ENCODE data around the gene RAX. TPM values are rescaled to one million over a fixed set of nuclear protein-coding genes. Genes with fewer than 3 reads are reported as not detected.

Gene RAX
- not detected for total RNA-seq

DNA sequence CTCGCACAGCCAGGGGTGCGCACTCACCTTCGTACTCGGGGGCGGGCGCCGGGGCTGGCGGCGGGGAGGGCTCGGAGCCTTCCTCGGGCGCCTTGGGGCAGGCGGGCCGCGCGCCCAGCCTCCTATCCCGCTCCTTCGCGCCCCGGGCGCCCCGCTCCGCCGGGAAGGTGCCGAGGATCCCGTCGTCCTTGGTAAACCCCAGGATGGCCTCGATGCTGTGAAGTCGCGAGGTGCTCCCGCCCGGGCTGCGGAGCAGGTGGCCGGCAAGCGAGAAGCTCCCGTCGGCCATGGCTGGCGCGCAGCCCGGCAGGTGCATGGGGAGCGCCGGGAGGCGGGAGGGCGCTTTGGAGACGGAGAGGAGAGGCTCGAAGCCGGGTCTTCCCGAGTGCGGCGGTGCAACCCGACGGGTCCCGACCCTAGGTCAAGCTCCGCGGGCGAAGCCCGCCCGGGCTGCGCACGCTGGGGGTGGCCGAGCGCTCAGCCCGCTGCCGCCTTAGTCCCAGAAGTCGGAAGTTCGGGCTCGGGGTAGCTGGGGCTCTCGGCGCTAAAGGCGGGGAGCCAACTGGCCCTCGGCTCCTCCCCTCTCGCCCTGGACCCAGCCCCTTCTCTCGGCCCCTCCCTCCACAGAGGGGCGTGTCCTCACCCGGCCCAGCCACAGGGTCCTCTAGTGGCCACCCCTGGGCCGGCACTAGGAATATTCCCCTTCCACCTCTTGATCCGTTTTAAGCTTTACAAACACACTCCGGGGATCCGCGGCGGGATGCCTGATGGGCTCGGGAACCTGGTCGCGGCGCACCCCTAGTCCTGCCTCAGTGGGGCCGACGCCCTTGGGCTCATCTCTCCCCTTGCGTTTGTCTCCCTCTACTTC, at the start of gene RAX:
TSS of gene RAX (minus strand) at position 564 of the 868 bp plus-strand sequence. CDS start at position 316, 248 bp downstream.
- FAIRE-seq (no peak), DNase-seq (ENCODE audit: low spot score in 2 of 2) (peak in 1 of 2 donors; percentile 25)

DNA sequence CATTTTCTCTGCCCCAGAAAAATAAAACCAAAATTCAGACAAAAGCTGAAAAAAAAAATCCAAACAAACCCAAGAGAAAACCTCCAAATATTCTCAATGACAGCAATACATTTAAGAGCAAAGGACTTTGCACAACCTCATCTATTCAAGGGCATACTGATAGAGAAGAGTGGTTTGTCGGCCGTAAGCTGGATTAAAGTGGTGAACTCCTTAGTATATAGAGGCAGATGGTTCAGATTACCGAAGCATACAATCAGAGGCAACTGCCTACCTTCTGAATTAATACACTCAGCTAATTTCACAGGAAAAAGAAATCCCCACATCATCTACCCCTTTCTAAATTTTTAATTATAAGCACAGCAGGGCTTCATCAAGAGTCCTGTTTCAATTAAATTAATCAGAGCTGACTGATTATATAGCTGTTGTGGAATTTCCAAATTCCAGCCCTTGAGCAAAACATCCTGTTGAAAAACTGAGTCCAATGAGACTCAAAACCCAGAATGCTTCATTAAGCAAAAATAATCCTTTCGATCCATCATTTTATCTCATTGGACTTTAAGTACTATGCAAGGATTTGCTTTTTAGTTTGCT, 45.3 kb upstream of the RAX start, which contains the start of gene CPLX4:
TSS of gene CPLX4 (minus strand) at position 190 of the 591 bp plus-strand sequence. CDS start at position 3, 187 bp downstream.
- FAIRE-seq (no peak), DNase-seq (ENCODE audit: low spot score in 2 of 2) (no peak)

DNA sequence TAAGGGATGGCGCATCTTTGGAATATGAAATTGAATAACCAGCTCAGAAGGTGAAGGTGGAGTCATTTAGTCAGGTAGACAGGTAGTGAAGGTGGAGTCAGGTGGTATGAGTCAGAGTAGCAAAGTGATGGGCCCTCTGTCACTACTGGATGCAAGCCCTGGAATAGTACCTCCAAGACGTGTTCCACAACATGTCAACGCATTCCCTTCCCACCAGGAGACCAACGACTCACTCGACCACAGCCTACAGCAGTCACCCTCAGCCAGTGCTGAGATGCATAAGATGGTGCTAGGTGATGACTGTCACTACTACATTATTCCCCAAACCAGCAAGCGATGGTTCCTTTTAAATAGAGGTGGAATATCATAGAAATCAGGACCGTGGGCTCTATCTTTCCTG, 38.4 kb upstream of the RAX start:
- no peak for DNase-seq (ENCODE audit: low spot score in 2 of 2)
- FAIRE-seq = no peak

DNA sequence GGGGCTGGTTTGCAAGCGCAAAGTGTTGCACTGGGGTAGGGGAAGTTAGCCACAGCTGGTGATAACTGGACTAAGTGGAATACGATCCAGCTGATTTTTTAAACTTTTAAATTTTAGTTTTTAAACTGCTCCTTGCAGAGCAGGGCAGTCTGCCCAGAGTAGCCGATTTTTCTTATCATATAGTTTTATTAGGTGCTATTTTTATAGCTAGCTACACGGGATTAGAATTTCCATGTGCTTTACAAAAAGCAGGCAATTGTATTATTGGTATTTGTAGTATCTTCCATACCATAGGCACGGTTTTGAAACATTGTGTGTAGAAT, 35.6 kb upstream of the RAX start:
- FAIRE-seq (no peak), DNase-seq (ENCODE audit: low spot score in 2 of 2) (no peak)

DNA sequence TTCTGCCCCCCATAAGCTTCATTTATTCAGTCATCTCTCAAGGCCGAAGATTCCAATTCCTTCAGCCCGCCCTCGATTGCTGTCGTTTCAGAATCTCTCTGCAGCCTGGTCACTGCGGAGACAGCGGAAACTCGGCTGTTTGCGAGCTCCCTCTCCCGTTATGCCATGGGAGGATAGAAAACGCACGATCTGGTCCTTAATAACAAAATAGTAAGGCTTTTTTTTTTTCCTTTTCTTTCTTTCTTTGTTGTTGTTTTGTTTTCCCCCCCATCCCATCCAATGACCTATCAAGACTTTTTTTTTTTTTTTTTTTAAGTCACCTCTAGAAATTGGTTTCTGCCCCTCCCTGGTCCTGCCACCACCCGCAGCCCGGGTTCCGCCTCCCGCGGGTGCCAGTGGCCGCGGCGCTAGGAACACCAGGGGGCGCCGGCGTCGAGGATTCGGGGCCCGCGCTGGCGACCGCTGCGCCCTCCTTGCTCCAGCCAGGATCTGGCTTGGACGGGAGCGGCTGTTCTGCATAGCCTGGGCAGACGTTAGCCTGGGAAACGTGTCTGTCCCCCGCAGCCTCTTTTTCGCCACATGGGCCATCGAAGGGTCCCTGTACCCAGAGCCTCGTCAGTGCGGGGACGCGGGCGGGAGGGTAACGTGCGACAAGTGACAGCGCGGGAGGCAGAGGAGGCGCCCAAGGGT, 35.1 kb upstream of the RAX start:
- no peak for FAIRE-seq
- DNase-seq (ENCODE audit: low spot score in 2 of 2) = peak; percentile 52 to 73

DNA sequence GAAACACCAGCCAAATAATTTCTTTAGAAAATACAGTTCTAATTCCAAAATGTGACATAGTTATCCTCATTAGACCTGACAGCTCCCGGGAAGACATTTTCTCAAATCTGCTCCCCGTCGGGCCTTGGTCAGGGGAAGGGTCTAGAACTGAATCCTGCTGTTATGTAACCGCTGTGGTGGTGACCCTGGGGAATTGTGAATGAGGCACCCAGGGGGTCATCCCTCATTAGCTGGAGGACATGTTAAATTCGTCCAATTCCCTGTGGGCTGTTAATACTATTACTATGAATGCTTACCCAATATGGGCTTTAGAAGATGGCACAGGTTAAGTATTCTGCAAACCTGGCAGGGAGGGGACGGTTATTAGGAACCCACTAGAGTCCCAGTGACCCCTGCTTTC, 33.4 kb upstream of the RAX start:
- FAIRE-seq = no peak
- no peak for DNase-seq (ENCODE audit: low spot score in 2 of 2)

DNA sequence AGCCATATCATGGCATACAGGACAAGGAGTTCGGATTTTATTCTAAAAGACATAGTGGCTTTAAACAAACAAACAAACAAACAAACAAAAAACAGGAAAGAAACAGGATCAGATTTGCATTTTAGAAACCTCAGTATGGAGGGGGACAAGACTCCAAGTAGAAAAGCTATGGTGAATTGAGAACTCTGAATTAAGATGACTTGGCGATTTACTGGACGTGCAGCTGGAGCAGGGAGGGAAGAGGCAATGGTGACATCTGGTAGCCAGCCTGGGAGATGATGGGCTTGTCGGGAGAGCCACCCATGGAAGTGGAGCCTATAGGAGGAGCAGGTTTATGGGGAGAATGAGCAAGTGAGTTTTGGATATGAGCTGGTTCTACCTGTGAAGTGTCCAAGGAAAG, 32.0 kb upstream of the RAX start:
- FAIRE-seq (no peak), DNase-seq (ENCODE audit: low spot score in 2 of 2) (no peak)

DNA sequence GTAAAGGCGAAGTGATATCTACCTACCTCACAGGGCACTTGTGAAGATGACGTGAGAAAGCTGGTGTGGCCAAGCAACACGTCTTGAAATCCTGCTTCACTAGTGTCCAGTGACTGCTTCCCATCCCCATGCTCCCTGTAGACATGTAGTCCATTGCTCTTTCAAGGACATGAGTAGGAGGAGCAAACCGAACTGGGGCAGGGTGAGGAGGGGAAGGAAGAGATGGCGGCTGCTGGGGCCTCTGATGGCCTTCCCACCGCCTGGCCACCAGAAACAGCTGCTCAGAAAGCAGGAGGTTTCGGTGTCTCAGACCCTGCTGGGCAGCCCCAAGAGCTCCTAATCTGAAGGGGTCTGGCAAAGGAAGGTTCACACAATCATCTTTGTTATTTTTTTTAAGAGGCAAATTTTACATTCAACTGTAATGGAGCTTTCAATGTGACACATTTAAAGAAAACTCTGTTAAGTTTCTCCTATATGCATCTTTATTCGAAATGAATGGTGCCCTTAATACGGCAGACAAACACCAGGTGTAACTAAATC, 30.5 kb upstream of the RAX start:
- no peak for FAIRE-seq
- DNase-seq (ENCODE audit: low spot score in 2 of 2) = no peak

DNA sequence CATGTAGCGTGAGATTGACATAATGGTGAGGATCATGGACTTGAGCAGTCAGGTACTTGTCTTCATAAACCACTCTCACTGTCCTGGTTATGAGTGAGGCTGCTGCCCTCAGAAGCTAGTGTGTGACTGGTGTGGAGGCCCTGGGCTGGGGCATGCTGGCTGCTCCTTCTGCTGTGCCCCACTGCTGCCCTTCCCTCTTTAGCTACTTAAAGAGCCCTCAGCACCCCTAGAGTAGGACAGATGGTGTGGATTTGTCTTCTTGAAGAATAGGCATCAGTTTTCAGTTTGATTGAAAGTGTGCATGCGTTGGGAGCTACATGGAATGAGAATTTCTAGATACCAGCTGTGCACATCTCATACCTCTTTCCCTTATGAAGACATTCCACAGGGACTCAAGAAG, 29.8 kb upstream of the RAX start:
- DNase-seq (ENCODE audit: low spot score in 2 of 2) (no peak), FAIRE-seq (no peak)

DNA sequence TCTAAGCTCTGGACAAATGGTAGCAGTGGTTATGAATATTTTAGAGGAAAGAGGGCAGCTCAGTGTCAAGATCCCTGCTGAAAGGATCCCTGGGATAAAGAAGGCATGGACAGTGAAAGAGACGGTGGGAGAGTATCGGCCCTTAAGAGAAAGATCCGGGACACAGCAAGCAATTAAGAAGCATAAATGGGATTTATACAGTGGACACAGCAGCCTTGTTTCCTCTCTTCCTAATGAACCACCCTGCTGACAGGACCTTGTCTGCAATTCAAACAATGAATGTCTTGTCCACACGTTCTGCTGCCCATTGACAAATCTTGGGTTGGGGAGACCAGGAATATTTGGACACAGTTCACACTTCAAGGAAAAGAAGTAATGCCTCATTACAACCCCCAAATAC, 28.7 kb upstream of the RAX start:
- FAIRE-seq = no peak

DNA sequence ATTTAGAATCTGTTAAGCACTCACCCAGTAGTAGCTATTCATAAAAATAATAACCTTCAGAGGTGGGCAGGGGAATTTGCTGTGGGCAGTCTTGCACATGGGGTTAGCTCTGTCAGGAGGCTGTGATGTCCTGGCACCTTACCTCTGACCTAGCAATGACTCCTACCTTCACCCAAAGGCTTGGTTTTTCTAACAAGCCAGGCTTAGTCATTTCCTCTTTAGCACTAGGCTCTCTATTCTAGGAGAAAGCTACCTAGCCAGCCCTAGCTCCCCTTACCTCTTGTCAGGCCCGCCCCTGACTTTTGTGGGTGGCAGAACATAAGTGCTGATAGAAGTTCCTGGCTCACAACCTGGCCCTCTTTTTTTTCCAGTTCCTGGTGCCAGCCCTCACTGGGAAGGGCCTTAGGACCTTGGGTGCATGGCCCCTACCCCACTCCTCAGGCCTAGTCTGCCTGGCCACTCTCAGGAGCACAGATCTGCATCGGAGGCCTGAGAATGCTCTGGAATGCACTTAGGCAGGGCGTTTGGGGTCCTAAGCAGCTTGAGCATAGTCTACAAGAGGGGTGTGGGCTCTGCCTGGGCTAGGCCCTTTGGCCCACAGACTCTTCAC, 27.5 kb upstream of the RAX start:
- DNase-seq (ENCODE audit: low spot score in 2 of 2) (no peak), FAIRE-seq (no peak)

More for the DNA sequence above, 28.7 kb upstream of the RAX start:
- no peak for DNase-seq (ENCODE audit: low spot score in 2 of 2)

DNA sequence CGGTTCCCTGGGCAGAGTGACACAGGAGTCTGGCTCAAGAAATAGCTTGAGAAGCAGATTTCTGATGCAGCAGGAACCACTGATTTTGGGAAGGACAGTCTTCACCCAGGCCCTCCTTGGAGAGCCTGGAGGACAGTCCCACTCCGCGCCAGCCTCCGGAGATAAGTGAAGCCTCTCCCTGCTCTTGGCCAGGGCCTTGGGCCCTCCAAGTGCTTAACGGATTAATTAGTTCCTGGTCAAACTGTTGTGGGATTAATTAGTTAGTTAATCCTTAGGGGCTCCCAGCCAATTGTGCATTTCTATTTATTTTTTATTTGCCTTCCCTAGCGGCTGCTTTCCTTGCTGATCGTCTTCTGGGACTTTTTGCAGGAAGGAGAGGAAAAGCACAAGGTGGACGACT, 25.6 kb upstream of the RAX start:
- FAIRE-seq (no peak), DNase-seq (ENCODE audit: low spot score in 2 of 2) (no peak)

DNA sequence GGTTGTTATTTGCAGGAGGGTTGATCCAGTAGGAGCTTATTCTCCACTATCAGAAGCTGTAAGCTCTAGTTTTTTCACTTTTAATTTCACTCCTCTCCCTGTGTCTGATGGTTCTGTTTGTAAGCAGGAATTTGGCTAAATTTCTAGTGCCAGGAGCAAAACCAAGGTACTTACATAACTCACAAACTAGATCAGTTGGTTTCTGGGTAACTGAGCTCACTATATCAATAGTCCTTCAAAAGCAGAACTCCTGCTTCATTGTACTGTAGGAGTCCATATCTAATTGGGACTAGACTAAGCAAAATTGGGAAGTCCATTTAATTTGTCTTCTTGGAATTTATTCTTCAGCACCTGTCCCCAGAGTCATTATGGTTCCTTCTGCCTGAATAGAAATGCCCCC, 20.1 kb upstream of the RAX start:
- FAIRE-seq = no peak
- DNase-seq (ENCODE audit: low spot score in 2 of 2) = no peak

DNA sequence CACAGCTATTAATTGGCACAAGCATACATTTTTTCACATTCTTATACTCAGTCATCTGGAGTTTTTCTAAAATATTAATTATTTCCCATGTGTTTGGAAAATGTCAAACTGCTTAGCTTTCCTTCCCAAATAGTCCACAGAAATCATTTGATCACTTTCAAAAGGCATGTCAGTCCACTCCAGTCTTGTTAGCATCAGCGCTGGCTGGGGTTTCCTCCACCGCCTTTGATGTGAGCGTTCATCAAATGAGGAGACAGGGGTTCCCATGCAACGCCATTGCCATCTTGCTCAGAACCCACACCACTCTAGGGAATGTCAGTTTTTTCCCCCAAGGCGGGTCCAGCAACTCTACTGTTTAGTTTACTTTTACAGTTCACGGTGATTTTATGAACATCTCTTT, 13.1 kb upstream of the RAX start:
- FAIRE-seq (no peak), DNase-seq (ENCODE audit: low spot score in 2 of 2) (no peak)

DNA sequence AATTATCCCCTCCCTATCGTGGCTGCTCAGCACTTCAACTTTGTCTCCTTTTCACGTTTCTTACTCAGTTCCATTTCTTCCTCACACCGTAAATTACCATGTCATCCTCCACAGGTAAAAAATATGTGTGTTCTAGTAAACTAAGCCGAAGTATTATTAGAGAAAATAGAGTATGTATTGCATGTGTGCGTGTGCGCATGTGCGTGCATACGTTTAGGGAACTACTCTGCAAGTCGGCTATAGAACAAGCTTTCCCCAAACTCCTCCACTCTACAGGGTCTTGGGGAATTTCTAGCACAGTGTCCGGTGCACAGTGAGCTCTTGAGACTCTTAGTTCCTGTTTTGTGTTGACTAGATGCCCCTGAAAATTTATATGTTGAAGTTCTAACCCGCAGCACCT, 9.1 kb upstream of the RAX start:
- FAIRE-seq (no peak), DNase-seq (ENCODE audit: low spot score in 2 of 2) (no peak)

DNA sequence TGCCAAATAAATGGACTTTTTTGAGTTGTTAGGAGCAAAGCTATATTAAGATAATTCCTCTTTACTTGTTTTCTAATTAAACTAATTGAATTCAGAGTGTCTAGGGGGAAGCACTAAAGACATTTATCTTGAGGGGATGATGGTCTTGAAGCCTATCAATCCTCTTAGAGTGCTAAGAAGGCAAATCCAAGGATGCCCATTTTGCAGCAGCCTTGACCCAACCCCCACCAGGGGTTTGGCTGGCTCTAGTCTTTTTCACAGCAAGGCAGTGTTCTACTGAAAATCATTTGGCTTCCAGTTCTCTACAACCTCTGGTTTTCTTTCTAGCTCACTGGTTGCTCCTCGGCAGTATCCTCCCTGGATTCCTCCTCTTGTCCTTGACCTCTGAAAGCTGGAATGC, 6.5 kb upstream of the RAX start:
- FAIRE-seq = no peak

DNA sequence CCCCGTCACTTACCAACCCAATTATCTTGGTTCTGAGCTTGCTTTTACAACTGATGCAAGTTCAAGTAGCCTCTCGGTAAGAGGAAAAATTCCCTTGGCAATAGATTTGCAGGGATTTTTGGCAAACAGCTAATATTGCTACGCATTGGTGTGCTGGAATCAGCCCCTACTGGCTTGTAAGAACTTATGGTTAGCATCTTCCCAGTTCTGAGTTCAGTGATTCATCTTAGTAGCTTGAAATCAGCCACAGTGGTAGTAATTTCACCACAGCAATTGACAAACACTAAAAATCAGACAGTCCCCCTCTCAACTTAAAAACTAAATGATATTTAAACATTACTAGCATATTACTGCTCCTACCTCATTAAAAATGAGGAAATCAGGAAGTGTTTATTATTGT, 5.9 kb upstream of the RAX start:
- FAIRE-seq (no peak), DNase-seq (ENCODE audit: low spot score in 2 of 2) (no peak)

More for the DNA sequence above, 6.5 kb upstream of the RAX start:
- no peak for DNase-seq (ENCODE audit: low spot score in 2 of 2)

DNA sequence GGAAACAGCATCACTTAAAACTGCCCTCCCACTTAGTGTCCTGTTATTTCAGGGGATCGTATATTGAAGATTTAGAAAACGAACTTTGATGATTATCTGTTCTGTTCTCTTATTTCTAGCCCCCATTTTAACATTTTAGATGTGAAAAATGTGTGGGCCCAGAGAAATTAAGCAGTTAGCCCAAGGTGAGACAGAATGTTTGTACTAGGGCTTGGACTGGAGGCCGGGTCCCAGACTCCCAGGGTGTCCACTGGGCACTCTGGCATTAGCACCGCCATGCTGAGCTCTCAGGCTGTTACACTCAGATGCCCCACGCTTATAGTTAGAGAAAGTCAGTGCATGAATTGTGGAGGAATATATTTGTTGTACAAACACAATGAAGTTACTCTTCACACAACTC, 5.5 kb upstream of the RAX start:
- FAIRE-seq = no peak
- DNase-seq (ENCODE audit: low spot score in 2 of 2) = no peak

DNA sequence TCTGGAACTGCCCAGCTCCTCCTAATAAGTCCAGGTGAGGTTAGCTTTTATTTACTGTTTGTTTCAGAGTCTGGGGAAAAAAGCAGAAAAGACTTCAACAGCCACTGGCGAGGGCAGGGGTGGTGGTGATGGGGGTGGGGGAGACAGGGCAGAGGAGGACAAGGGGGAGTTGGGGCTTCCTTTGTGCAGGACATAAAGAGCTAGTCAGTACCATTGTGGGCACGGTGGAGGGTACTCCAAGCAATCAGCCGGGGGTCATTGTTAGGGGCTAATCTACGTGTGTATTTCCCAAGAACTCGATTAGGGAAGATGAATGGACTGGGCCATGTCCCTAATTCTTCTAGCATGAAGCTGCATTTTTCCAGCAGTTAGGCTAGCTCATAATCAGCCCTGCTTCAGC, 2.8 kb upstream of the RAX start:
- DNase-seq (ENCODE audit: low spot score in 2 of 2) (no peak), FAIRE-seq (no peak)

DNA sequence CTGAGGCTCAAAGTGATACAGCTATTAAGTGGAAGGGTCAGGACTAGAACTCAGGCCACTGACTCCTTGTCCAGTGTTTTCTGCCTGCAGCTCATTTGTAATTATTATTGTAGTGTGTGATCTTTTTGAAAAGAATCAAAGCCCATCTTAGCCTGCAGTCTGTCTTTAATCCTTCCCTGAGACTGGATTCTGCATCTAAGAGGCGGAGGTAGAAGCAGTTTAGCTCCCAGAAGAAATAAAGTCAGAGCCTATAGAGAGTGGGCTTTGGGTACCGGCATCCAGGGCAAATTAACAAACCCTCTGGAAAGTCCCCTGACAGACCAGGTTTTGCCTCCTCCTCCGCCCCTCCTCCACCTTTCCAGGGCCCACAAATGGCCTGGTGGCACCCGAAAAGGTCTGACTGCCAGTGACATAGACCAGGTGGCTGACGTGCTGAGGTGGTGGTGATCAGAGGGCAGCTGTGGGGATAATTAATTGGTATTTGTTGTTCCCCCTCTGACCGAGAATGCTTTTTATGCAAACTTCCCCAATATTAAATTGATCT, 2.2 kb upstream of the RAX start:
- DNase-seq (ENCODE audit: low spot score in 2 of 2) = no peak

DNA sequence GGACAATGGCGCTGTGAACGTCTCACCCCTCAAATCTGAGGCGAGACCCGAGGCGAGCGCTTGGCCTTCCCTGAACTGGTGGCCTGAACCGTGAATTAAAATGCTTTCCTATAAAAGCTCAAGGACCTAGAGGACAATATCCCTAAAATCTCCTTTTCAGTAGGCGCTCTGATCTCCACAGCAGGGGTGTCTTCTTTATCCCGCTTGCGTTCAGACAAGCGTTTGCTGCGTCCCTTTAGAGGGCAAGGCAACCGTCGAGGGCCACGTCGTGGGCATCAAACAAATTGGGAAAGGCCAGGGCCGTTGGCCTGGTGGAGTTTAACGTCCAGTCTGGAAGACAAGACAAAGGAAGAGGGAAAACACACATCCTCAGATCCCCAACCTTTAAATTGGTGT, 1.3 kb upstream of the RAX start:
- DNase-seq (ENCODE audit: low spot score in 2 of 2) = no peak
- FAIRE-seq = no peak

More for the DNA sequence above, 2.2 kb upstream of the RAX start:
- FAIRE-seq = no peak

Data from frontal cortex (tissue), 4 donors.